GM18520 (cell line): ENCODE measurements around the gene ATG7.
"Not testable (repeated sequence)": the region's sequence is repeated elsewhere in the genome, so short reads cannot be mapped to it uniquely, and the experiment has no call there.

ENCODE experiments used
- ATAC-seq: cut with Tn5 transposase; IDR thresholded peaks from one replicate; pipeline ENCODE4 v1.9.1; 2021; ENCODE audit not compliant: unreplicated experiment

The ATG7 gene

GRCh38 chr3:11455956-11456355 lies 183.8 kb downstream of the ATG7 start:
- ATAC-seq = no peak

GRCh38 chr3:11457135-11457534 lies 184.9 kb downstream of the ATG7 start:
- no peak for ATAC-seq

- ATAC-seq = no peak
These were observed 187.1 kb downstream of the ATG7 start for GRCh38 chr3:11459186-11459824.

GRCh38 chr3:11461226-11461625 lies 189.0 kb downstream of the ATG7 start:
- ATAC-seq = no peak

- ATAC-seq = not testable (repeated sequence)
These were observed 190.5 kb downstream of the ATG7 start for GRCh38 chr3:11462673-11463072.

- ATAC-seq = no peak
These were observed 191.4 kb downstream of the ATG7 start for GRCh38 chr3:11463591-11463990.

GRCh38 chr3:11464356-11464755 lies 192.2 kb downstream of the ATG7 start:
- no peak for ATAC-seq

GRCh38 chr3:11465744-11466616 lies 193.8 kb downstream of the ATG7 start:
- ATAC-seq = no peak

GRCh38 chr3:11467875-11468274 lies 195.7 kb downstream of the ATG7 start:
- no peak for ATAC-seq

GRCh38 chr3:11470031-11470853 lies 198.0 kb downstream of the ATG7 start:
- ATAC-seq = no peak

GRCh38 chr3:11475324-11475723 lies 203.1 kb downstream of the ATG7 start:
- ATAC-seq = no peak

GRCh38 chr3:11476735-11477144 lies 204.5 kb downstream of the ATG7 start:
- ATAC-seq = no peak

- no peak for ATAC-seq
These were observed 205.3 kb downstream of the ATG7 start for GRCh38 chr3:11477407-11477911.

GRCh38 chr3:11478167-11478566 lies 206.0 kb downstream of the ATG7 start:
- ATAC-seq = no peak

GRCh38 chr3:11479221-11479620 lies 207.0 kb downstream of the ATG7 start:
- no peak for ATAC-seq

GRCh38 chr3:11480663-11481298 lies 208.6 kb downstream of the ATG7 start:
- no peak for ATAC-seq

- no peak for ATAC-seq
These were observed 209.4 kb downstream of the ATG7 start for GRCh38 chr3:11481556-11481955.

GRCh38 chr3:11482021-11482420 lies 209.8 kb downstream of the ATG7 start:
- no peak for ATAC-seq

- ATAC-seq = not testable (repeated sequence)
These were observed 216.2 kb downstream of the ATG7 start for GRCh38 chr3:11488356-11488755.

- no peak for ATAC-seq
These were observed 222.1 kb downstream of the ATG7 start for GRCh38 chr3:11494131-11494916.
